ENCODE measurements around the gene GALNT2. TPM values are rescaled to one million over a fixed set of nuclear protein-coding genes. Genes with fewer than 3 reads are reported as not detected.

GALNT2 gene
- total RNA-seq, 2 donors from 2014 or later = 47.4 to 67.3 TPM

GRCh38 chr1:230052018-230052417 lies 15.0 kb upstream of the GALNT2 start:
- Histone ChIP-seq H3K36me3 (no peaks in the 10 kb centered on the region), H3K4me1 (no peaks in the 10 kb centered on the region), H3K4me3 (no peak overlapping the region), H3K27ac (no peak overlapping the region), H3K27me3 (no peaks in the 10 kb centered on the region), H3K9me3 (no peaks in the 10 kb centered on the region), H3K9ac (ENCODE audit: low read depth in 2 of 2, low read length in 2 of 2) (no peak overlapping the region)
- TF ChIP-seq CTCF (IDR thresholded peaks at IDR 0.05) = no peak
- intact Hi-C loops (cut with DNase I) = no loop called here
- DNase-seq = no peak

- Histone ChIP-seq H3K9ac (ENCODE audit: low read depth in 2 of 2, low read length in 2 of 2) (no peak overlapping the region), H3K9me3 (no peaks in the 10 kb centered on the region), H3K27ac (no peak overlapping the region), H3K36me3 (no peaks in the 10 kb centered on the region), H3K4me1 (no peaks in the 10 kb centered on the region), H3K27me3 (no peaks in the 10 kb centered on the region), H3K4me3 (no peak overlapping the region)
- intact Hi-C loops (cut with DNase I) = no loop called here
- no peak for TF ChIP-seq CTCF (IDR thresholded peaks at IDR 0.05)
- no peak for DNase-seq
Observed at GRCh38 chr1:230052665-230053064, 14.4 kb upstream of the GALNT2 start.

GRCh38 chr1:230054092-230054749 lies 12.8 kb upstream of the GALNT2 start:
- H3K36me3 ChIP-seq = no peaks in the 10 kb centered on the region
- no peak overlapping the region for H3K9ac ChIP-seq (ENCODE audit: low read depth in 2 of 2, low read length in 2 of 2)
- H3K4me1 ChIP-seq = no peaks in the 10 kb centered on the region
- H3K4me3 ChIP-seq = no peak overlapping the region
- H3K9me3 ChIP-seq = no peaks in the 10 kb centered on the region
- intact Hi-C loops (cut with DNase I) = no loop called here
- H3K27me3 ChIP-seq = no peaks in the 10 kb centered on the region
- H3K27ac ChIP-seq = no peak overlapping the region
- no peak for TF ChIP-seq CTCF (IDR thresholded peaks at IDR 0.05)
- no peak for DNase-seq

GRCh38 chr1:230056098-230056497 lies 10.9 kb upstream of the GALNT2 start:
- H3K36me3 ChIP-seq = no peaks in the 10 kb centered on the region
- no peak overlapping the region for H3K4me3 ChIP-seq
- H3K9me3 ChIP-seq = no peaks in the 10 kb centered on the region
- no peaks in the 10 kb centered on the region for H3K4me1 ChIP-seq
- intact Hi-C loops (cut with DNase I) = no loop called here
- TF ChIP-seq CTCF (IDR thresholded peaks at IDR 0.05) = no peak
- no peak overlapping the region for H3K9ac ChIP-seq (ENCODE audit: low read depth in 2 of 2, low read length in 2 of 2)
- no peaks in the 10 kb centered on the region for H3K27me3 ChIP-seq
- DNase-seq = no peak
- H3K27ac ChIP-seq = no peak overlapping the region

GRCh38 chr1:230057100-230057499 lies 9.9 kb upstream of the GALNT2 start:
- Histone ChIP-seq H3K27ac (no peak overlapping the region), H3K4me1 (no peaks in the 10 kb centered on the region), H3K9ac (ENCODE audit: low read depth in 2 of 2, low read length in 2 of 2) (no peak overlapping the region), H3K4me3 (no peak overlapping the region), H3K9me3 (no peaks in the 10 kb centered on the region), H3K36me3 (no peaks in the 10 kb centered on the region), H3K27me3 (no peaks in the 10 kb centered on the region)
- intact Hi-C loops (cut with DNase I) = no loop called here
- DNase-seq = no peak
- no peak for TF ChIP-seq CTCF (IDR thresholded peaks at IDR 0.05)

Data from colonic mucosa (tissue), 4 donors.